IgD-negative memory B cell (primary cell): ENCODE data around the gene DNMT3B. TPM values are rescaled to one million over a fixed set of nuclear protein-coding genes. Genes with fewer than 3 reads are reported as not detected.
A peak's percentile ranks its signal among the peaks of the same experiment; 100 is the strongest.
"Not testable (repeated sequence)": the region's sequence is repeated elsewhere in the genome, so short reads cannot be mapped to it uniquely, and the experiment has no call there.

Experiments
- H3K27ac Mint-ChIP-seq, 3 donors: one replicate each; pipeline ENCODE4 v1.8.0; 2020 to 2022; ENCODE audit warnings: mild to moderate bottlenecking in 3 of 3, mixed read lengths in 3 of 3, moderate library complexity in 1 of 3
- H3K27me3 Mint-ChIP-seq: one replicate; pipeline ENCODE4 v1.8.0; 2021; ENCODE audit warnings: mixed read lengths
- H3K36me3 Mint-ChIP-seq: one replicate; pipeline ENCODE4 v1.8.0; 2020; ENCODE audit warnings: mild to moderate bottlenecking, mixed read lengths
- H3K4me1 Mint-ChIP-seq, 3 donors: one replicate each; pipeline ENCODE4 v1.8.0; 2020 to 2022; ENCODE audit warnings: mixed read lengths in 3 of 3, mild to moderate bottlenecking in 1 of 3
- H3K4me3 Mint-ChIP-seq, 4 donors: one replicate each; pipeline ENCODE4 v1.8.0; 2020 to 2022; ENCODE audit warnings: mild to moderate bottlenecking in 4 of 4, mixed read lengths in 4 of 4, moderate library complexity in 3 of 4
- H3K9me3 Mint-ChIP-seq, 3 donors: one replicate each; pipeline ENCODE4 v1.8.0; 2020 to 2021; ENCODE audit warnings: mixed read lengths in 3 of 3, mild to moderate bottlenecking in 1 of 3
- polyA plus RNA-seq: library from polyadenylated mRNA; unstranded; fragments of 300-500 nt; fragmentation: Illumina TruSeq; gene quantifications from one replicate; pipeline ENCODE4 v1.2.3, GENCODE V29; 2021

Gene DNMT3B
- polyA plus RNA-seq, 1 donor from 2014 or later = not detected

DNA sequence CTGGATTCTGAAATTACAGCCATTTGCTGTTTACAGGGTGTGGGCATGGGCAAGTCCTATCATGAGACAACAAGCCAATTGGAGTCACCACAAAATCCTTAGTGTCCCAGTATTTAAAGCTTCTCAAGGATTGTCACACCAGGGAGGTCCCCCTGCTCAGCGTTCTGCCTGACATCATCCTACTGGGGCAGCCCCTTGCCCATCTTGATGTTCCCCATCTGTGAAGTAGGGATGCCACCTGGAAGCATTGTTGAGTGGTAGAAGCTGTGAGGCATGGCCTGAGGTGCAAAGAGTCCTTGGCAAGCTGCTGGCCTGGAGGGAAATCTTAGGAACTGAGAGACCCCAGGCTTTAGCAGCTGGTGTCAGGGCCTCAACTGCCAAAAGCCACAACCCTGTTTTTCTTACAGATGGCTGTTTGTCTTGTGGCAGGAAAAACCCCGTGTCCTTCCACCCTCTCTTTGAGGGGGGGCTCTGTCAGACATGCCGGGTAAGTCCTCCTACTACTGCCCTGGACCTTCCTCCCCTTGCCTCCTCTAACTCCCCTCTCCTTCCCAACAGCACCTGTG lies 34.3 kb downstream of the DNMT3B start:
- Mint-ChIP-seq H3K27ac (no peak overlapping the region), H3K9me3 (no peaks in the 10 kb centered on the region), H3K4me1 (peaks cover 5 to 21% (median 5%) of the 10 kb centered on the region in 3 donors), H3K4me3 (no peak overlapping the region), H3K27me3 (no peaks in the 10 kb centered on the region), H3K36me3 (no peaks in the 10 kb centered on the region)

DNA sequence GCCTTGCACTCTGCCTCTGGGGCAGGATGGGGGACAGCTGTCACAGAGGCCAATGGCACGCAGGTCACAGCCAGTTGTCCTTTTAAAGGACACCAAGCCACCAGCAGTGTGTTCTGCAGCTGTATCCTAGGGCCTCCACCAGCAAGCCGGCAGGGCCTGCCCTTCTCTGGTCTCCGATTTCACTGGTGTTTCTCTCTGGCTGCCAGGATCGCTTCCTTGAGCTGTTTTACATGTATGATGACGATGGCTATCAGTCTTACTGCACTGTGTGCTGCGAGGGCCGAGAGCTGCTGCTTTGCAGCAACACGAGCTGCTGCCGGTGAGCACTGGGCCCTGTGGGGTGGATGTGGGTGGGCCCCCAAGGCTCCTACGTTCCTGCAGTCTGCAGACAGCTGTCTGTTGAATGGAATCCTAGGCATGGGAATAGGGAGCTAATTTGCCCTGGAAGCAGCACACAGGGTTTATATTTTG lies 34.8 kb downstream of the DNMT3B start:
- Mint-ChIP-seq H3K27me3 (no peaks in the 10 kb centered on the region), H3K27ac (no peak overlapping the region), H3K4me1 (peaks cover 5 to 17% (median 5%) of the 10 kb centered on the region in 3 donors), H3K4me3 (no peak overlapping the region), H3K9me3 (no peaks in the 10 kb centered on the region), H3K36me3 (no peaks in the 10 kb centered on the region)

DNA sequence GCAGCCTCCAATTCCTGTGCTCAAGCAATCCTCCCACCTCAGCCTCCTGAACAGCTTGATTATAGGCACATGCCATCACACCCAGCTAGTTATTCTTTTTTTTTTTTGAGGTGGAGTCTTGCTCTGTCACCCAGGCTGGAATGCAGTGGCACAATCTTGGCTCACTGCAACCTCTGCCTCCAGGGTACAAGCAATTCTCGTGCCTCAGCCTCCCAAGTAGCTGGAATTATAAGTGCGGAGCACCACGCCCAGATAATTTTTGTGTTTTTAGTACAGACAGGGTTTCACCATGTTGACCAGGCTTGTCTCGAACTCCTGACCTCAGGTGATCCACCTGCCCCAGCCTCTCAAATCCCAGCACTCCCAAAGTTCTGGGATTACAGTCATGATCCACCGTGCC lies 35.4 kb downstream of the DNMT3B start:
- not testable (repeated sequence) for H3K36me3 Mint-ChIP-seq, H3K9me3 Mint-ChIP-seq, H3K27me3 Mint-ChIP-seq, H3K4me3 Mint-ChIP-seq
- H3K4me1 Mint-ChIP-seq = peaks cover 3 to 12% (median 5%) of the 10 kb centered on the region in 3 donors
- H3K27ac Mint-ChIP-seq = peak overlapping the region in 1 of 3 donors; percentile 10

DNA sequence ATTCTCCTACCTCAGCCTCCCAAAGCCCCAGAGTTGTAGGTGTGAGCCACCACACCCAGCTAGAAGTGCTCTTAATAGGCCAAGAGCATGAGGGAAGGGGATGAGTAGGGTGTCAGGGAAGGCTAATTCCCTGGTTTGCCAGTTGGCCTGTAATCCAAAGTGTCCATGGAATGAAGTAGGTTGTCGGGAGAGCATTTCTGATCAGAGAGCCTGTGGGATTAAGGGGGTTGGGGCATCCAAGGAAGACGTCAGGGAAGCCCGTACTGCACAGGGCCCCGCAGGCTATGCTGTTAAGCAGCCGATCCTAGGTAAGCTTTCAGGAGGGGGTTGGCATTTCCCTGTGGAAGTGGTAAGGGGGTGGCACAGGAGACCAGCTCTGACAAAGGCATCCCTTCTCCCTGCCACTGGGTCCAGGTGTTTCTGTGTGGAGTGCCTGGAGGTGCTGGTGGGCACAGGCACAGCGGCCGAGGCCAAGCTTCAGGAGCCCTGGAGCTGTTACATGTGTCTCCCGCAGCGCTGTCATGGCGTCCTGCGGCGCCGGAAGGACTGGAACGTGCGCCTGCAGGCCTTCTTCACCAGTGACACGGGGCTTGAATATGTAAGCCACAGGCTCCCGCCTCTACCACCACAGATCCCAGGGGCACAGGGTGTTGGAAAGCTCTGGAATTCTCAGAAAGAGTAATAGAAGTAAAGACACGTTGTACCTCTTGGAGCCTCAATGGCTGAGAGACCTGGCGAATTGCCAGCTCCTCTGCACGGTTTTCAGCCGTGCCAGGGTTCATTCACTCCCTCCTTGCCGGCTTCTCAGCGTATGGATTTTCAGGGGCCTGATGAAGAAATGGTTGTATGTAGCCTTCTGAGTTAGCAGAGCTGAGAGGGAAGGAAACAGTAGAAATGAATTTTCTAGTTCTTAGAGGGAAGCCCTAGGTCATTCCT lies 36.1 kb downstream of the DNMT3B start:
- Mint-ChIP-seq H3K27ac (peak overlapping the region in 1 of 3 donors; percentile 10), H3K9me3 (no peaks in the 10 kb centered on the region), H3K4me3 (no peak overlapping the region), H3K4me1 (peaks cover 3 to 5% (median 4%) of the 10 kb centered on the region in 3 donors), H3K36me3 (no peaks in the 10 kb centered on the region), H3K27me3 (no peaks in the 10 kb centered on the region)

DNA sequence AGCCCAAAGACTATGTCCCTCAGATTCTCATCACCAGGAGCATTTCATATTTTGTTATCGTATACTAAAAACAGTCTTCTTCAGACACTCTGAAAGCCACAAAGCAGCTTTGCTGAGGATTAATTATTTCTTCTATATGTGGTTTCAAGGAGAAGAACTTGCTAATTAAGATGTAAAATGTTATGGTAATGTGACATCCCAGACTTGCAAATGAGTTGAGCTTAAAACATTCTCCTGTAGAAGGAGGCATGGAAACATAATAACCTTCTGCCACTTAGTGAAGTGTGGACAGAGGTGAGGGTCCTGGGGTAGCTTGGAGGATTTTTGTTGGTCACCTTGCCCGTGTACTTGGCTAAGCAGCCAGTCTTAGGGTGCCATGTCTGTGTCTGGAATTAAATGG lies 40.9 kb downstream of the DNMT3B start:
- H3K4me3 Mint-ChIP-seq = no peak overlapping the region
- peak overlapping the region in 1 of 3 donors; percentile 16 for H3K27ac Mint-ChIP-seq
- H3K4me1 Mint-ChIP-seq = peaks cover 0 to 2% (median 0%) of the 10 kb centered on the region in 3 donors
- no peaks in the 10 kb centered on the region for H3K36me3 Mint-ChIP-seq
- no peaks in the 10 kb centered on the region for H3K9me3 Mint-ChIP-seq
- H3K27me3 Mint-ChIP-seq = no peaks in the 10 kb centered on the region

DNA sequence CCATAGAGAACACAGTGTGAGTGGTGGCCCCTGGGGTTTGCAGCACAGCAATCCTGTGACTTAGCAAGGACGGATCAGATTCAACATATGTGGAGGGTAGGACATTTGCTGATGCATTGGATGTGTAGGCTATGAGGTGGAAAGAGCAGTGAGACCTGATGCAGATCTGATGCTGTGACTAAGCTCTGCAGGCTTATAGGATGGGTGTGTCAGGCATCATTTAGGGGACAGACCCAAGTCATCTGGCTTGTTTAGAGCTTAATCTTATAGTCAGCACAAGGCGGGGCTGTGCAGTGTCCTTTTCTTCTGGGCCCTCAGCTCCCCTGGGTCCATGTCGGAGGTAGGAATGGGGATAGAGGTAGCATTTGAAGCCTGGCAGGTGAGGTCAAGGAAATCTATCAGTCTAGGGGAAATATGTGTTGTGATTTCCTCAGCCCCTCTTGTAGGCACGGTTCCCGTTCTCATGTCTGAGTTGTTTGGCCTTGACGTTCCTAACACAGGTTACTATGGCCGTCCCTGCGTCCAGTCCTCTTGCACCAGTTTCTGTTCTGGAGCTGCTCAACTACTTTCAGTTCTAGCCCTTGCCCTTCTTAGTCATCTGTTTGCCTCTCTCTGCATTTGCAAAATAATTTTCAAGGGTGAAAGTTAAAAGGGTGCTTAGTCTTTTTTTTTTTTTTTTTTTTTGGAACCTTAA lies 42.0 kb downstream of the DNMT3B start:
- Mint-ChIP-seq H3K36me3 (no peaks in the 10 kb centered on the region), H3K27me3 (no peaks in the 10 kb centered on the region), H3K27ac (no peak overlapping the region), H3K4me3 (no peak overlapping the region), H3K9me3 (no peaks in the 10 kb centered on the region), H3K4me1 (peaks cover 0 to 2% (median 0%) of the 10 kb centered on the region in 3 donors)

DNA sequence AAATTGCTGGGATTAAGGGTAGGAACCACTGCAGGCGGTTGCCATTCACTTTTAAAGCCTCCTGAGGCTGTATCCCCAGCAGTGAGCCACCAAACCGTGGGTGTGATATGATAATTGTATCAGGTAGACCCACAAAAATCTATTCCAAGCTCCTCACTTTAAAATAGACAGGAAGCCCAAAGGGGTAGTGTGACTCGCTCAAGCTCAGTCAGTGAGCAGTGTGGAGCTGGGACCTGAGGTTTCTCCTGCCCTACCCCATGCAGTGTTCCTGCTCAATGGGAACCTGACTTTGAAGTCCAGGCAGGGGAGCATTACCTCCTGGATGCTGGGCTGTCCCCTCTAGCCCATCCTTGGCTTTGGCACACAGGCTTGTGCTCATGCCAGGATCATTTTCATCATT lies 42.6 kb downstream of the DNMT3B start:
- peaks cover 0 to 2% (median 0%) of the 10 kb centered on the region in 3 donors for H3K4me1 Mint-ChIP-seq

DNA sequence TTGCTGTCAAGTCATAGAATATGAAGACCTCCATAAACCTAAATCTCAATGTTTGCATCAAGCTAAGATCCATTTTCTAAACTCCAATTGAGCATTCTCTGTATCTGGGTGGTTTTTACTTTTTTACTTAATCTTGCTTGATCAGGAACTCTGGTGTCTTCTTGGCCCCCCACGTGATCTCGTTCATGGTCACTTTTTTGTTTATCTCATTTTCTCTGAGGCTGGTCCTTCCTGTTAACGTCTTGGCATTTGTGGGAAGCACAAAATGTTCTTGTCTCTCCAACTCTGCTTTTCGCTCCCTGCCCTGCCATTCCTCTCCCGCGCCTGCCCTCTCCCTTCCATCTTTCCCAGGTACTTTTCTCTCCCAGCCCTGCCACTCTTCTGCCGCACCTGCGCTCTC lies 43.5 kb downstream of the DNMT3B start:
- H3K27me3 Mint-ChIP-seq = no peaks in the 10 kb centered on the region
- no peak overlapping the region for H3K27ac Mint-ChIP-seq
- H3K4me1 Mint-ChIP-seq = peaks cover 0 to 2% (median 0%) of the 10 kb centered on the region in 3 donors
- no peaks in the 10 kb centered on the region for H3K36me3 Mint-ChIP-seq
- H3K9me3 Mint-ChIP-seq = no peaks in the 10 kb centered on the region
- H3K4me3 Mint-ChIP-seq = no peak overlapping the region

More for the DNA sequence above, 42.6 kb downstream of the DNMT3B start:
- H3K27me3 Mint-ChIP-seq = no peaks in the 10 kb centered on the region
- no peaks in the 10 kb centered on the region for H3K9me3 Mint-ChIP-seq
- H3K36me3 Mint-ChIP-seq = no peaks in the 10 kb centered on the region
- no peak overlapping the region for H3K27ac Mint-ChIP-seq
- H3K4me3 Mint-ChIP-seq = no peak overlapping the region

DNA sequence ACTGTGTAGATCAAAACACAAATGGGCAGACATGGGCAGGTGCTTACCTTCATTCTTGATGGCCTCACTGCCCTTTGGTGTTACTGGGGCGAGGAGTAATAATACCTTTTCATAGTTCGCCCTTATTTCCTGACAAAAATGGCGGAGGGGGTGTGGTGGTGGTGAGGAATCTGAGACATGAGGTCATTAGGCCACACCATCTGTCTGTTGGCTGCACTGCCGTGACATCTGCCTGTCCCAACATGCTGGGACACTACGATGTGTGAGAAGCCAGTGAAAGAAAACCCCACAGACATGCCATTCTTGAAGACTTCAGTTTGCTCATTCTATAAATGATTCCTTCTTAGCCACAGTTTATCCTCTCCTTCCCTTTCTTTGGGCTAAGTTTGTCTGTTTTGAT lies 44.2 kb downstream of the DNMT3B start:
- Mint-ChIP-seq H3K36me3 (no peaks in the 10 kb centered on the region), H3K4me1 (peaks cover 0 to 2% (median 0%) of the 10 kb centered on the region in 3 donors), H3K27me3 (no peaks in the 10 kb centered on the region), H3K9me3 (no peaks in the 10 kb centered on the region), H3K27ac (peak overlapping the region in 1 of 3 donors; percentile 31), H3K4me3 (no peak overlapping the region)

DNA sequence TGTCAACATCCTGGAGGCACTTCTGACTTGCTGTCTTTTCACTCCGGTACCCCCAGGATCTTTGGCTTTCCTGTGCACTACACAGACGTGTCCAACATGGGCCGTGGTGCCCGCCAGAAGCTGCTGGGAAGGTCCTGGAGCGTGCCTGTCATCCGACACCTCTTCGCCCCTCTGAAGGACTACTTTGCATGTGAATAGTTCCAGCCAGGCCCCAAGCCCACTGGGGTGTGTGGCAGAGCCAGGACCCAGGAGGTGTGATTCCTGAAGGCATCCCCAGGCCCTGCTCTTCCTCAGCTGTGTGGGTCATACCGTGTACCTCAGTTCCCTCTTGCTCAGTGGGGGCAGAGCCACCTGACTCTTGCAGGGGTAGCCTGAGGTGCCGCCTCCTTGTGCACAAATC lies 45.5 kb downstream of the DNMT3B start:
- Mint-ChIP-seq H3K27ac (no peak overlapping the region), H3K36me3 (no peaks in the 10 kb centered on the region), H3K4me1 (peaks cover 0 to 2% (median 0%) of the 10 kb centered on the region in 3 donors), H3K27me3 (no peaks in the 10 kb centered on the region), H3K9me3 (no peaks in the 10 kb centered on the region), H3K4me3 (no peak overlapping the region)

DNA sequence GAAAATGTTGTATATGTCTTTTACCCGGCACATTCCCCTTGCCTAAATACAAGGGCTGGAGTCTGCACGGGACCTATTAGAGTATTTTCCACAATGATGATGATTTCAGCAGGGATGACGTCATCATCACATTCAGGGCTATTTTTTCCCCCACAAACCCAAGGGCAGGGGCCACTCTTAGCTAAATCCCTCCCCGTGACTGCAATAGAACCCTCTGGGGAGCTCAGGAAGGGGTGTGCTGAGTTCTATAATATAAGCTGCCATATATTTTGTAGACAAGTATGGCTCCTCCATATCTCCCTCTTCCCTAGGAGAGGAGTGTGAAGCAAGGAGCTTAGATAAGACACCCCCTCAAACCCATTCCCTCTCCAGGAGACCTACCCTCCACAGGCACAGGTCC lies 46.3 kb downstream of the DNMT3B start:
- Mint-ChIP-seq H3K9me3 (no peaks in the 10 kb centered on the region), H3K27ac (no peak overlapping the region), H3K4me1 (peaks cover 0 to 2% (median 0%) of the 10 kb centered on the region in 3 donors), H3K4me3 (no peak overlapping the region), H3K36me3 (no peaks in the 10 kb centered on the region), H3K27me3 (no peaks in the 10 kb centered on the region)

DNA sequence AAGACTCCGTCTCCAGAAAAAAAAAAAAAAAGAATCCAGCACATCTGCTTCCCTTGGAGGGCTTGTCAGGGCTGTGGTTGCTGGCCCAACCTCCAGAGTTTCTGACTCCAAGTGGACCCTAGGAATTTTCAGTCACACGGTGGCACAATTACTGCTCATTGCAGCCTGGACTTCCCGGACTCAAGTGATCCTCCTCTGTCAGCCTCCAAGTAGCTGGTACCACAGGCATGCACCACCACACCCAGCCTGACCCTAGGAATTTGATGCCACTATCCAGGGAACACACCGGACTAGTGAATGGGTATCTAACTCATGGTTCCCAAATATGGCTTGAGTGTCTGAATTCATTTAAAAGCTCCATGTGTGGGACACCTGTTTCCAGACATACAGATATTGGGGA lies 47.7 kb downstream of the DNMT3B start:
- H3K4me3 Mint-ChIP-seq = no peak overlapping the region
- H3K27me3 Mint-ChIP-seq = no peaks in the 10 kb centered on the region
- H3K4me1 Mint-ChIP-seq = peaks cover 0 to 2% (median 0%) of the 10 kb centered on the region in 3 donors
- no peak overlapping the region for H3K27ac Mint-ChIP-seq
- H3K9me3 Mint-ChIP-seq = no peaks in the 10 kb centered on the region
- no peaks in the 10 kb centered on the region for H3K36me3 Mint-ChIP-seq

DNA sequence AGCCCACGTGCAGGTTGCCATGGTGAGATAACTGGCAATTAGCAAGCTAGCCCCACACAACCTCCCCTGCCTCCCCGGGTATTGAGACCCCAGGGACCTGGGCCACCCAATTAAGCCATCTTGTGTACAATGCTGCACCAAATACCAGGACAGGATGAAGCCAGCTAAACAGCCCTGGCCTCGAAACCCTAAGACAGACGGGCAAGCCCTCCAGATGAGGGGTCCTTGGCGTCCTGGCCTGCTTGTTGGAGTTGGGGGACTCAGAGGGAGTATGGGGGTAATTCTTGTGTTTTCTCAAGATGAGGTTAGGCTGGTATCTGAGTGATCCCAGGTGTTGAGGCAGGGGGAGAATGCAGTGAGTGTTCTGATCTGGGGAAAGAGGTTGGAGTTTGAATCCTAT lies 48.8 kb downstream of the DNMT3B start:
- no peaks in the 10 kb centered on the region for H3K36me3 Mint-ChIP-seq
- no peaks in the 10 kb centered on the region for H3K9me3 Mint-ChIP-seq
- no peak overlapping the region for H3K27ac Mint-ChIP-seq
- no peaks in the 10 kb centered on the region for H3K27me3 Mint-ChIP-seq
- peaks cover 0 to 2% (median 0%) of the 10 kb centered on the region in 3 donors for H3K4me1 Mint-ChIP-seq
- H3K4me3 Mint-ChIP-seq = no peak overlapping the region

DNA sequence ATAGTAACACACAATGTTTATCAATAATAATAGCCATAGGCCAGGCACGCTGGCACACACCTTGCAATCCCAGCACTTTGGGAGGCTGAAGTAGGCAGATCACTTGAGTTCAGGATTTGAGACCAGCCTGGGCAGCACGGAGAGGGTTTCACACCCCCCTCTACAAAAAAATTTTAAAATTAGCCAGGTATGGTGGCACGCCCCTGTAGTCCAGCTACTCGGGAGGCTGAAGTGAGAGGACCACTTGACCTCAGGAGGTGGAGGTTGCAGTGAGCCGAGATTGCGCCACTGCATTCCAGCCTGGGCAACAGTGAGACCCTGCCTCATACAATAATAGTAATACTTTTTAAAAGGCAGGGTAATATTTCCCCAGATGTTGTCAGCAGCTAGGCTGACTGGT lies 49.7 kb downstream of the DNMT3B start:
- no peaks in the 10 kb centered on the region for H3K36me3 Mint-ChIP-seq
- H3K9me3 Mint-ChIP-seq = no peaks in the 10 kb centered on the region
- H3K27me3 Mint-ChIP-seq = no peaks in the 10 kb centered on the region
- H3K4me1 Mint-ChIP-seq = peaks cover 0 to 4% (median 0%) of the 10 kb centered on the region in 3 donors
- H3K4me3 Mint-ChIP-seq = no peak overlapping the region
- no peak overlapping the region for H3K27ac Mint-ChIP-seq
